ENCODE data around the gene ARHGEF28. TPM values are rescaled to one million over a fixed set of nuclear protein-coding genes. Genes with fewer than 3 reads are reported as not detected.
A peak's percentile ranks its signal among the peaks of the same experiment; 100 is the strongest.

Gene ARHGEF28
- total and polyA plus RNA-seq, 2 of the 4 experiments (the other 2 are of a cell fraction) = 3.6 to 16.0 TPM

- H2BK120ac ChIP-seq (ENCODE audit: low read depth, low read length) = peak overlapping the region; percentile 48
- H3K56ac ChIP-seq (ENCODE audit: extremely low read depth, insufficient read depth, low read length) = no peak overlapping the region
- H3K4me2 ChIP-seq (ENCODE audit: low read depth, low read length) = peak overlapping the region; percentile 20; the same call in 1 of the 2 replicates
- ATAC-seq (ENCODE audit: low read depth) (peak; percentile 15; the same call in 1 of the 2 replicates), DNase-seq (no peak)
- H2AK5ac ChIP-seq (ENCODE audit: low read depth, low read length) = peak overlapping the region; percentile 38; the same call in 1 of the 2 replicates
- peak overlapping the region; percentile 64 for H3K14ac ChIP-seq (replicated peaks; ENCODE audit: low read depth, low read length)
- BruUV-seq (replicated peaks) = no TSS peak
- H2BK5ac ChIP-seq (ENCODE audit: low read depth, low read length, poor library complexity, severe bottlenecking) = peak overlapping the region; percentile 65
- ChIA-PET POLR2A (ENCODE audit: unreplicated experiment) (no interaction called here), CTCF (interaction anchor here (1.1 kb wide), 1 partner anchor 136 kb away, joined by 3 read pairs; no protein-coding TSS in a partner anchor)
- 83% methylated on average over 4 of the region's 7 CpGs; no CpG with 5 or more reads in 1 of the 2 experiments for WGBS, 2 experiments (ENCODE audit: extremely low coverage in 2 of 2, insufficient read length in 1 of 2)
- peak overlapping the region; percentile 71 for H3K18ac ChIP-seq (ENCODE audit: low read depth, low read length)
- no peaks in the 10 kb centered on the region for H3K9me3 ChIP-seq (ENCODE audit: control insufficient read depth, insufficient read depth, low read length)
- peaks cover 18 to 56% of the 10 kb centered on the region in 2 experiments; a peak in 3 of 4 replicates for H3K79me1 ChIP-seq (ENCODE audit: low read depth in 1 of 2, low read length in 2 of 2)
- no peak overlapping the region for H2AFZ ChIP-seq (replicated peaks; ENCODE audit: low read length, poor library complexity)
- H4K91ac ChIP-seq (ENCODE audit: insufficient read depth, low read depth, low read length) = peak overlapping the region; percentile 73
- peak overlapping the region; percentile 70 for H2BK20ac ChIP-seq (ENCODE audit: low read depth, low read length)
- H3K9ac ChIP-seq (ENCODE audit: low read depth, low read length) = no peak overlapping the region
- peak overlapping the region; percentile 68 for H3K4ac ChIP-seq (ENCODE audit: low read depth, low read length)
- no peaks in the 10 kb centered on the region for H3K27me3 ChIP-seq (ENCODE audit: control insufficient read depth, insufficient read depth, low read length)
- H2BK15ac ChIP-seq (ENCODE audit: low read depth, low read length) = no peak overlapping the region; the same call in 2 of the 3 replicates
- H3K4me3 ChIP-seq (ENCODE audit: insufficient read depth, low read depth, low read length) = no peak overlapping the region
- in situ Hi-C loops (cut with MboI; ENCODE audit: low sequenced_read_pairs) = no loop called here
- peaks cover 6% of the 10 kb centered on the region for H3K9me1 ChIP-seq (ENCODE audit: insufficient read depth, low read length)
- H3K4me1 ChIP-seq (ENCODE audit: control insufficient read depth, insufficient read depth, low read length) = peaks cover 6% of the 10 kb centered on the region
- H2AK9ac ChIP-seq (replicated peaks; ENCODE audit: low read depth, low read length, poor library complexity) = no peak overlapping the region
- no peaks in the 10 kb centered on the region for H4K20me1 ChIP-seq (ENCODE audit: insufficient read depth, low read length)
- no peak overlapping the region for H3K27ac ChIP-seq (ENCODE audit: insufficient read depth, low read length)
- intact Hi-C loops (cut with micrococcal nuclease) = no loop called here
- peak overlapping the region in 1 of 2 experiments; percentile 64; a peak in 2 of 4 replicates for H4K8ac ChIP-seq (ENCODE audit: low read depth in 2 of 2, low read length in 2 of 2)
- H3K23ac ChIP-seq (ENCODE audit: low read depth, low read length) = 0 out of 2 replicates have a peak overlapping the region, but pooled peaks have one; percentile 41
- dilution Hi-C loops (cut with HindIII; ENCODE audit: low sequenced_read_pairs, unreplicated experiment) = no loop called here
- no peak for TF ChIP-seq CEBPB (IDR thresholded peaks at IDR 0.05; ENCODE audit: low read depth, low read length)
- no peak for TF ChIP-seq MAZ (IDR thresholded peaks at IDR 0.05; ENCODE audit: borderline replicate concordance, low read depth, low read length)
- no peak for TF ChIP-seq NFE2L2 (IDR thresholded peaks at IDR 0.05; ENCODE audit: low read depth, low read length)
- no peak for TF ChIP-seq RFX5 (IDR thresholded peaks at IDR 0.05; ENCODE audit: low read depth, low read length)
- H4K5ac ChIP-seq (ENCODE audit: low read depth, low read length) = peak overlapping the region; percentile 83
- H3K36me3 ChIP-seq (ENCODE audit: control insufficient read depth, insufficient read depth, low read length) = no peaks in the 10 kb centered on the region
Observed at GRCh38 chr5:73728493-73729273, 102.7 kb downstream of the ARHGEF28 start.
